GF-D8 (cell line): ENCODE data around the gene MKKS.
"Not testable (repeated sequence)": the region's sequence is repeated elsewhere in the genome, so short reads cannot be mapped to it uniquely, and the experiment has no call there.

ENCODE experiments used
- DNase-seq: peaks from one replicate; lab custom pipeline; 2025; lab: John Stamatoyannopoulos, UW

Gene MKKS

GRCh38 chr20:10412591-10413408 is 21.2 kb downstream of the MKKS start:
- no peak for DNase-seq

DNA sequence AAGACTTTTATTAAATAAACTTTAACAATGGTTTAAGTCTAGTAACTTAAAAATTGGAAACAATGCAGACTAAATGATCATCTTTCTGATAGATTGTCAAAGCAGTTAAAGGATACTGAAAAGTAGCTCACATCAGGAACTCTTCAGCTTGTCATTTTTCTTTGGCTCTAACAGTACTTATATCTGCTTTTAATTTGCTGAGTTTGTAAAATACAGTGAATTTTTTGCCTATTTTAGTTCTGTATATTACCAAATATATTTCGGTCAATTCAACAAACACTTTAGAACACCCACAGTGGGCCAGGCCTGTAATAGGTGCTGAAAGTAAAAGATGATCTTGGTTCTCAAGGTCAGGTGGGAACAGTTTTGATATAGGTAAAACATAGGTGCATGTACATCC is 22.3 kb downstream of the MKKS start:
- DNase-seq, result no peak

GRCh38 chr20:10408108-10408813 is 25.8 kb downstream of the MKKS start:
- no peak for DNase-seq

GRCh38 chr20:10404959-10405530 is 29.0 kb downstream of the MKKS start:
- no peak for DNase-seq

GRCh38 chr20:10404023-10404628 is 29.9 kb downstream of the MKKS start:
- no peak for DNase-seq

DNA sequence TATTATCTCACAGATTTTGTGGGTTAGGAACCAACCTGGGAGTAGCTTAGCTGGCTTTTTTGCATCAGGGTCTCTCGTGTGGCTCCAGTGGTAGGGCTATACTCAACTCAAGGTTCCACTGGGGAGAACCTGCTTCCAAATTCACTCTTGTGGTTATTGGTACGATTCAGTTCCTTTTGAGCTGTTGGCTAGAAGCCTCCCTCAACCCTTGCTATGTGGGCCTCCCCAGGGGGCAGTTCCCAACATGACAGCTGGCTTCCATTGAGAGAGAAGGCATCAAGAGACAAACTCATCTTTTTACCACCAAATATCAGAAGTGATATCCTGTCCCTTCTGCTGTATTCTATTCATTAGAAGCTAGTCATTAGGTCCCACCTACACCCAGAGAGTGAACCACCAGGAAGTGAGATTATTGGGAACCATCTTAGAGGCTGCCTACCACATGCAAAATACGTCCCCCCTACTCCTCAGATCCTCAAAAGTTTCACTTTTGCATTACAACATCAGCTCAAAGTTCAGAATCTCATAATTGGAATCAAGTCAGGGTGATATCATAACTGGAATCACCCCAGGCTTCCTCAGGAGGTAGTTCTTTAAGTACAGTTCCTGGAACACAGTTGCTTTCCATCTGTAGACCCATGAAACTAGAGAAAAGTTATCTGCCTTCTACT is 30.9 kb downstream of the MKKS start:
- DNase-seq, result no peak

DNA sequence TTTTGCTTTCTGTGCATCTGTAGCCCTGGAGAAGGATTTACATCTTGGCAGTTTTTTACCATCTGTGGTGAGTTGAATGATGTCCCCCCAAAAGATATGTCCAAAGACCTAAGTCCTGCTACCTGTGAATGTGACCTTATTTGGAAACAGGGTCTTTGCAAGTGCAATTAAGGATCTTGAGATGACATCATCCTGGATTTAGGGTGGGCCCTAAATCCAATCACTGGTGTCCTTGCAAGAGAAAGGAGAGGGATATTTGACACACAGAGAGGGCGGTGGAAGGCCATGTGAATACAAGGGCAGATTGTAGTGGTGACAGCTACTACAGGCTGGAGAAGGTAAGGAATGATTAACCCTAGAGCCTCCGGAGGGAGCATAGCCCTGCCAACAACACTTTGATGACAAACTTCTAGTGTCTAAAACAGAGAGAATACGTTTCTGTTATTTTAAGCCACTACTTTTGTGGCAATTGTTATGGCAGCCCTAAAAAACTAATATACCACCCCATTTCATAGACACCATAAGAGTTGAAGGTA is 35.1 kb downstream of the MKKS start:
- no peak for DNase-seq

- not testable (repeated sequence) for DNase-seq
These were observed 39.3 kb downstream of the MKKS start for GRCh38 chr20:10394752-10395151.

- DNase-seq, result no peak
These were observed 43.3 kb downstream of the MKKS start for GRCh38 chr20:10390709-10391108.

DNA sequence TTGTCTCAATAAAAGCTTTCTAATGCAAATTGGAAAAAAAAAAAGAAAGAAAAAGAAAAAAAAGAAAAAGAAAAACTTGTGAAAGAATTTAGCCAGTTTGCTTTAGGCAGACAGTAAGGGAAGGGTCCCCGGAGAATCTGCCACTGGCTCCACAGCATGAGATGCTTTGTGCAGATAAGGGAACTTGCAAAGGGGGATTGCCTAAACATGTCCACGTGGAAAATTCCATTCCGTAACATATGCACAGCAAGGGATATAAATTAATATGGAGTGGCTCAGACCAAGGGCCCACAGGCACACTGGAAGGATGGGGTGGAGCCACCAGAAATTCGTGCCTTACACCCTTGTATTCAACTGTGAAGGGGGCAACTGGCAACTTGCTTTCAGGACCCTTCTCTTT is 45.4 kb downstream of the MKKS start:
- DNase-seq, result no peak

GRCh38 chr20:10387686-10388085 is 46.3 kb downstream of the MKKS start:
- DNase-seq, result no peak

DNA sequence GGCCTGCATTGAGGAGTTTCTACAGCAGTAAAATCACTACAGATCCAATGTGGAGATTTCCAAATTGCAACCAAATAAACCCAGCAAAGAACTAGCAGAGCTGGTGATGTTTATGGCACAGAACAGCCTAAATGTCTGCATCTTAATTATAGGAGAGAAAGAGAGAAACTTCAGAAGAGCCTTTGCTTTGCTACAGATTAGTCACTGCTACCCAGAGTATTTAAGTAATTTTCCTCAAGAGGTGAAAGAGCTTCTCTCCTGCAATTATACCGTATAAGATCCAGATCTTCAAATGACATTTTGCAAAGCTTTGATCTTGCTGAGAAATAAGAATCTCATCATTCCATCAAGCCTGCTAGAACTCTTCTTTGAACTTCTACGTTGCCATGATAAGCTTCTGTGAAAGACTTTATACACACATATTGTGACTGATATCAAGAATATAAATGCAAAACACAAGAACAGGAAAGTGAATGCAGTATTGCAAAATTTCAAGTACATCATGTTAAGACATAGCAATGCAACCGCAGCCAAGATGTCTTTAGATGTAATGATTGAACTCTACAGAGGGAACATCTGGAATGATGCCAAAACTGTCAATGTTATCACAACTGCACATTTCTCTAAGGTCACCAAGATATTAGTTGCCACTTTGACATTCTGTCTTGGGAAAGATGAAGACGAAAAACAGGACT is 48.0 kb downstream of the MKKS start:
- no peak for DNase-seq

- no peak for DNase-seq
These were observed 52.5 kb downstream of the MKKS start for GRCh38 chr20:10381477-10381876.

- no peak for DNase-seq
These were observed 54.3 kb downstream of the MKKS start for GRCh38 chr20:10379761-10380160.

DNA sequence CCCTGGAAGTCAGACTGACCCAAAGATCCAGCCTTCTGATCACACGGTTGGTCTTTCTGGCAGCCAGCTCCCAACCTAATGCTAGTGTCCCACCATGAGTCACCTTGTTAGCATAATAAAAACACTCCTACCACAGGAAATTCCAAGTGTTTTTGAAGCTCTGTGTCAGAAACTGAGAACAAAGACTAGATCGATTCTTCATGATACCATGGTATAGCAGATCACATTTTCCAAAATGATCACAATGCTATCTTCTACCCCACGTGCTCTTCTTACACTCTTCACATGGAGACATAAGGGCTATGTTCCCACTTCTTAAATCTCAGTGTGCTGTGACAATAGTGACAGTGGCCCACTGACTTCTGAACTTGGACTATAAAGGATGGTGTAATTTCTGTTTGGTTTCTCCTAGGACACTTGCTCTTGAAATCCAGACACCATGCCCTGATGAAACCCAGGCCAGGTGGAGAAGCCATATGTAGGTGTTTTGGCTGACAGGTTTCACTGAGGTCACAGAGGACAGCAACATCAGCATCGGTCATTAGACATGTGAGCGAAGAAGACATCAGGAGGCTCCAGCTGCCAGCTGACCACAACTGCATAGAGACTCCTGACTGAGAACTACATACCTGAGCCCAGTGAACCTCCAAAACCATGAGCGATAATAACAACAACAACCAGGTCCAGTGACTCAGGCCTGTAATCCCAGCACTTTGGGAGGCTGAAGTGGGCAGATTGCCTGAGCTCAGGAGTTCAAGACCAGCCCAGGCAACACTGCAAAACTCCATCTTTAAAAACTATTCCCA is 57.5 kb downstream of the MKKS start:
- DNase-seq, result no peak

DNA sequence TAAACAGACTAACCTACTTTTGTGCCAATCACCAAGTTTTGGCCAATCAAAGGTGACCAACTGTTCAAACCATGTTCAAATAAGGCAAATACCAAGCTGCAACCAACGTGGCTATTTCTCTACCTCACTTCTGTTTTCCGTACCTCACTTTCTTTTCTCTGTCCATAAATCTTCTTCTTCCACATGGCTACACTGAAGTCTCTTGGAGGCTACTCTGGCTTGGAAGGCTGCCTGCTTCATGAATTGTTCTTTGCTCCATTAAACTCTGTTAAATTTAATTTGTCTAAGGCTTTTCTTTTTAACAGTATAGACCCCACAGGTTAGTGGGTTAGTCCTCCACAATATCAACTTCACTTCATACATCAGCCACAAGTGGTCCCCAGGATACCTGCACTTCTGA is 58.8 kb downstream of the MKKS start:
- DNase-seq, result no peak

DNA sequence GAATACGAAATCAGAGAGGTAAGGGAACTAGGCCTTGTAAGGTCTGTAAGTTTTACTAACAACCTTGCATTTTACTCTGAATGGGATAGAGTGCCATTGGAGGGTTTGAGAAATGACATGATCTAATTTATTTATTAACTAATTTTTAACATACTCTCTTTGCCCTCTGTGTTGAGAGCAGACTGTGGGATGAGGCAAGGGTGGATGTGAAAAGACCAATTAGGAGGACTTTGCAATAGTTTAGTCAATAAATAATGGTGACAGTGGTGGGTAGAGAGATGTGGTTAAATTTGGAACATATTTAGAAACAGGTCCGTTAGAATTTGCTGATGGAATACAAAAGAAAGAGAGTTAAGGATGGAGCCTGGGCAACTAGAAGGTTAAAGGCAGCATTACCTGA is 60.0 kb downstream of the MKKS start:
- no peak for DNase-seq

GRCh38 chr20:10371467-10371866 is 62.6 kb downstream of the MKKS start:
- DNase-seq, result no peak

DNA sequence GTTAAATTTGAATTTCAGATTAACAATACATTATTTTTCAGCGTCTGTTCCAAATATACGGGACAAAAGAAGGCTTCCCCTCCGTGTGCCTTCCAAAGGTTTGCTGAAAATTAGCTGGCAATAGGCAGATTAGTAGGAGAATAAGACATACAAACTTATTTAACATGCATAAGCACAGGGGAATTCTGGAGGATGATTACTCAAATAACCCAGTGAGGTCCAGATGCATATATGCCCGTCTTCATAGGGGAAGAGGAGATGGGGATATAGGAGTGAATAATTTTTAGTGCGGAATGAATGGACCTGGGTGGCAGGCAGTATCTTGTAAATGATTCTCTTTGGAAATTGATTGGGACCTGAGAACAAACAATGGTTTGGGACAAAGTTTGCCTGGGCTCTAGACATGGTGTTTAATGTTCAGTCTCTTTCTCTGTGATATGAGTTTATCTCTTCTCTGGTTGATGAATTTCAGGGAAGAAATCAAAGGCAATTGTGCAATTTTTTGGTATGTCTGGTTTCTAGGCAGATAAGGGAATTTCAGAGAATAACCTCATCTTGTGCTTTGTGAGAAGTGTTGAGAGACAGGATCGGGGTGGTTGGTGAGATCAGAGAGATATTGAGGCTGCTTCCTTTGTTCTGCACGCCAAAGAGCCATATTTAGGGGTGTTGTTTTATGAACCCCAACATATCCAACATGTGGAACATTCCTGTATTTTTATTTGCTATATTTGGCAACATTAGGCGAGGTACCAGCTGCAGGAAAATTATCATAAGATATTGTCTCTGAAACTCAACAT is 63.7 kb downstream of the MKKS start:
- DNase-seq, result no peak

DNA sequence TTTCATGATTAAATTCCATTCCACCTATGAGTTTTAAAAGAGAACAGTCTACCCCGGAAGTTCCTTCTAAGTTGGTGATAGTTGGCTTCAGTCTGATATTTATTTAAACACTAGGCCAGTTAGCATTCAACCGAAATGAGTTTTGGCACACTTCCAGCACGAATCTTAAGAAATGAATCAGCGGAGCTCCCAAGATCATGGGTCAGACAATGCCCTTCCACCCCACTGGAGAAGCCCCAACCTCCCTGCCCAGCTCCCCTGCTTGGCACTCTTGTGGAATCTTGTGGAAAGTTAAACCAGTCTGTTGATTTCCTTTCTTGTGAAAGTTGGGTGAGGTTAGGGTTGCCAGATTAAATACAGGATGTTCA is 64.3 kb downstream of the MKKS start:
- no peak for DNase-seq
